ENCODE results near the gene TCIRG1.
"Not testable (repeated sequence)": the region's sequence is repeated elsewhere in the genome, so short reads cannot be mapped to it uniquely, and the experiment has no call there.

The TCIRG1 gene

GRCh38 chr11:68038718-68039525, at the start of gene TCIRG1:
Gene TCIRG1, plus strand, starts transcription at chr11:68039025. Its CDS starts 2,247 bp downstream, at chr11:68041272.
- DNase-seq (ENCODE audit: low read depth) = peak; percentile 73

GRCh38 chr11:67990546-67991346, 48.1 kb upstream of the TCIRG1 start:
- DNase-seq (ENCODE audit: low read depth) = not testable (repeated sequence)

GRCh38 chr11:67991347-67992121, 47.3 kb upstream of the TCIRG1 start:
- DNase-seq (ENCODE audit: low read depth) = not testable (repeated sequence)

- peak; percentile 31 for DNase-seq (ENCODE audit: low read depth)
These were observed 45.0 kb upstream of the TCIRG1 start for GRCh38 chr11:67993821-67994220.

- DNase-seq (ENCODE audit: low read depth) = not testable (repeated sequence)
These were observed 44.4 kb upstream of the TCIRG1 start for GRCh38 chr11:67994387-67994786.

- DNase-seq (ENCODE audit: low read depth) = not testable (repeated sequence)
These were observed 43.7 kb upstream of the TCIRG1 start for GRCh38 chr11:67995129-67995528.

GRCh38 chr11:67995579-67995978, 43.2 kb upstream of the TCIRG1 start:
- not testable (repeated sequence) for DNase-seq (ENCODE audit: low read depth)

GRCh38 chr11:67996051-67996450, 42.8 kb upstream of the TCIRG1 start:
- no peak for DNase-seq (ENCODE audit: low read depth)

GRCh38 chr11:67996622-67997474, 42.0 kb upstream of the TCIRG1 start:
- DNase-seq (ENCODE audit: low read depth) = peak; percentile 43

- DNase-seq (ENCODE audit: low read depth) = no peak
These were observed 41.3 kb upstream of the TCIRG1 start for GRCh38 chr11:67997475-67997921.

GRCh38 chr11:67998150-67999045, 40.4 kb upstream of the TCIRG1 start:
- no peak for DNase-seq (ENCODE audit: low read depth)

GRCh38 chr11:67999201-67999629, 39.6 kb upstream of the TCIRG1 start:
- DNase-seq (ENCODE audit: low read depth) = no peak

GRCh38 chr11:67999704-68000103, 39.1 kb upstream of the TCIRG1 start:
- no peak for DNase-seq (ENCODE audit: low read depth)

GRCh38 chr11:68002575-68002937, 36.3 kb upstream of the TCIRG1 start:
- no peak for DNase-seq (ENCODE audit: low read depth)

- peak; percentile 35 for DNase-seq (ENCODE audit: low read depth)
These were observed 35.6 kb upstream of the TCIRG1 start for GRCh38 chr11:68002938-68003845.

- peak; percentile 85 for DNase-seq (ENCODE audit: low read depth)
These were observed 34.8 kb upstream of the TCIRG1 start, which contains the start of gene UNC93B1 for GRCh38 chr11:68003846-68004550. Gene UNC93B1, minus strand, starts transcription at chr11:68004097. Its CDS starts 54 bp downstream, at chr11:68004043.

GRCh38 chr11:68004551-68005335, 34.1 kb upstream of the TCIRG1 start:
- no peak for DNase-seq (ENCODE audit: low read depth)

Measured in activated T-cell treated with anti-CD3 and anti-CD28 coated beads for 48 hours (primary cell).